Glutamatergic neuron (in vitro differentiated cells): ENCODE measurements around the gene SSNA1. TPM values are rescaled to one million over a fixed set of nuclear protein-coding genes. Genes with fewer than 3 reads are reported as not detected.

Source experiments
- DNase-seq: peaks from one replicate; pipeline ENCODE4 v3.0.0; 2022
- H3K27ac Mint-ChIP-seq: one replicate; pipeline ENCODE4 v1.8.0; 2020; ENCODE audit warnings: mild to moderate bottlenecking, mixed read lengths, inconsistent platforms; ENCODE audit not compliant: unreplicated experiment
- H3K27me3 Mint-ChIP-seq: one replicate; pipeline ENCODE4 v1.8.0; 2020; ENCODE audit warnings: mild to moderate bottlenecking, moderate library complexity, mixed read lengths, inconsistent platforms; ENCODE audit not compliant: unreplicated experiment
- H3K36me3 Mint-ChIP-seq: one replicate; pipeline ENCODE4 v1.8.0; 2020; ENCODE audit warnings: mild to moderate bottlenecking, mixed read lengths, inconsistent platforms; ENCODE audit not compliant: unreplicated experiment
- H3K4me1 Mint-ChIP-seq: one replicate; pipeline ENCODE4 v1.8.0; 2020; ENCODE audit warnings: mild to moderate bottlenecking, low read depth, mixed read lengths, inconsistent platforms; ENCODE audit not compliant: unreplicated experiment
- H3K4me3 Mint-ChIP-seq: one replicate; pipeline ENCODE4 v1.8.0; 2020; ENCODE audit warnings: mild to moderate bottlenecking, mixed read lengths, inconsistent platforms; ENCODE audit not compliant: unreplicated experiment
- H3K9me3 Mint-ChIP-seq: one replicate; pipeline ENCODE4 v1.8.0; 2020; ENCODE audit warnings: mild to moderate bottlenecking, moderate library complexity, mixed read lengths, inconsistent platforms; ENCODE audit not compliant: unreplicated experiment
- total RNA-seq: library from RNA; stranded (reverse); fragmentation: NEBNext Ultra II Directional; extraction: Animal tissue kit (Norgen Biotek cat#: 25700); gene quantifications from one replicate; pipeline ENCODE4 v1.2.1, GENCODE V29; 2021; ENCODE audit not compliant: unreplicated experiment
- TF ChIP-seq, protein P1 (sequence below): fragments of 200-600 bp; sonication (generic); IDR thresholded peaks from one replicate; pipeline ENCODE4 v1.5.0; 2021; ENCODE audit not compliant: partially characterized antibody, unreplicated experiment

The SSNA1 gene
- total RNA-seq, 1 donor from 2014 or later: 37.3 TPM

- peaks cover 2% of the 10 kb centered on the region for H3K9me3 Mint-ChIP-seq
- TF ChIP-seq, protein P1, sequence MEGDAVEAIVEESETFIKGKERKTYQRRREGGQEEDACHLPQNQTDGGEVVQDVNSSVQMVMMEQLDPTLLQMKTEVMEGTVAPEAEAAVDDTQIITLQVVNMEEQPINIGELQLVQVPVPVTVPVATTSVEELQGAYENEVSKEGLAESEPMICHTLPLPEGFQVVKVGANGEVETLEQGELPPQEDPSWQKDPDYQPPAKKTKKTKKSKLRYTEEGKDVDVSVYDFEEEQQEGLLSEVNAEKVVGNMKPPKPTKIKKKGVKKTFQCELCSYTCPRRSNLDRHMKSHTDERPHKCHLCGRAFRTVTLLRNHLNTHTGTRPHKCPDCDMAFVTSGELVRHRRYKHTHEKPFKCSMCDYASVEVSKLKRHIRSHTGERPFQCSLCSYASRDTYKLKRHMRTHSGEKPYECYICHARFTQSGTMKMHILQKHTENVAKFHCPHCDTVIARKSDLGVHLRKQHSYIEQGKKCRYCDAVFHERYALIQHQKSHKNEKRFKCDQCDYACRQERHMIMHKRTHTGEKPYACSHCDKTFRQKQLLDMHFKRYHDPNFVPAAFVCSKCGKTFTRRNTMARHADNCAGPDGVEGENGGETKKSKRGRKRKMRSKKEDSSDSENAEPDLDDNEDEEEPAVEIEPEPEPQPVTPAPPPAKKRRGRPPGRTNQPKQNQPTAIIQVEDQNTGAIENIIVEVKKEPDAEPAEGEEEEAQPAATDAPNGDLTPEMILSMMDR: no peak
- H3K27ac Mint-ChIP-seq: no peak overlapping the region
- no peak overlapping the region for H3K4me3 Mint-ChIP-seq
- no peaks in the 10 kb centered on the region for H3K36me3 Mint-ChIP-seq
- peak; percentile 64 for DNase-seq
- H3K4me1 Mint-ChIP-seq: peaks cover 10% of the 10 kb centered on the region
- peaks cover 18% of the 10 kb centered on the region for H3K27me3 Mint-ChIP-seq
These were observed 31.7 kb upstream of the SSNA1 start for GRCh38 chr9:137156567-137157375.

DNA sequence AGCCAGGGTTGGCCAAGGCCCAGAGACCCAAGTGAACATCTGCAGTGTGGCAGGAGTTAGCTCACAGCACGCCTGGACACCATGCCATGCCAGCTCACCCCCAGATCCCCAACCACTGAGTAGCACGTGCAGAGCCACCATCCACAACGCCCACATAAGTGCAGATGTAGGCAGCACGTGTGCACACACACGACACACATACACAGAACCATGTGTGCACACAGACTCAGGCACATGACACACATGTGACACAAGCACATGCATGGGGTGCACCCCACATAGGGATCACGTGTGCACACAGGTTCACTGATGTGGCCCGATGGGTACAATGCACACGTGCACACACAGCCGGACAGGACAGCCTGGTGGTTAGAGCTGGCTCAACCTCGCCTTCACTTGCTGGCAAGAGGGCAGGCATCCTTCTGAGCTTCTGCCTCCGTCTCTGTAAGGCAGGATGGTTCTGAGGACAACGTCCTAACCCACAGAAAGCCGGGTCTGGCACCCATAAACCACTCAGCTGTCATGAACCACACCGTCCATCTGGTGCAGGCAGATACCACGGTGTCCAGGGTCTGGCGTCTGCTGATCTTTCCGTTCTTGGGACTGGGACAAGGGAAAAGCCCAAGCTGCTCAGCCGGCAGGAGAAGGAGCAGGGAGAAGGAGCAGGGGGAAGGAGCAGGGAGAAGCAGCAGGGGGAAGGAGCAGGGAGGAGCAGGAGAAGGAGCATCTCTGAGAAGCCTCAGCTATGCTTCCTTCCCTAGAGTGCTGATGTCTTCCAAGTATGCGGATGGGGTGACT lies 30.7 kb upstream of the SSNA1 start:
- TF ChIP-seq, protein P1: no peak
- no peak for DNase-seq
- no peak overlapping the region for H3K27ac Mint-ChIP-seq
- H3K4me1 Mint-ChIP-seq: peaks cover 10% of the 10 kb centered on the region
- H3K27me3 Mint-ChIP-seq: peaks cover 18% of the 10 kb centered on the region
- H3K4me3 Mint-ChIP-seq: no peak overlapping the region
- peaks cover 2% of the 10 kb centered on the region for H3K9me3 Mint-ChIP-seq
- H3K36me3 Mint-ChIP-seq: no peaks in the 10 kb centered on the region

- H3K27me3 Mint-ChIP-seq: peaks cover 24% of the 10 kb centered on the region
- no peak overlapping the region for H3K27ac Mint-ChIP-seq
- H3K9me3 Mint-ChIP-seq: peaks cover 4% of the 10 kb centered on the region
- TF ChIP-seq, protein P1: no peak
- no peak overlapping the region for H3K4me3 Mint-ChIP-seq
- DNase-seq: no peak
- H3K4me1 Mint-ChIP-seq: peaks cover 10% of the 10 kb centered on the region
- no peaks in the 10 kb centered on the region for H3K36me3 Mint-ChIP-seq
These were observed 29.9 kb upstream of the SSNA1 start for GRCh38 chr9:137158625-137159024.

DNA sequence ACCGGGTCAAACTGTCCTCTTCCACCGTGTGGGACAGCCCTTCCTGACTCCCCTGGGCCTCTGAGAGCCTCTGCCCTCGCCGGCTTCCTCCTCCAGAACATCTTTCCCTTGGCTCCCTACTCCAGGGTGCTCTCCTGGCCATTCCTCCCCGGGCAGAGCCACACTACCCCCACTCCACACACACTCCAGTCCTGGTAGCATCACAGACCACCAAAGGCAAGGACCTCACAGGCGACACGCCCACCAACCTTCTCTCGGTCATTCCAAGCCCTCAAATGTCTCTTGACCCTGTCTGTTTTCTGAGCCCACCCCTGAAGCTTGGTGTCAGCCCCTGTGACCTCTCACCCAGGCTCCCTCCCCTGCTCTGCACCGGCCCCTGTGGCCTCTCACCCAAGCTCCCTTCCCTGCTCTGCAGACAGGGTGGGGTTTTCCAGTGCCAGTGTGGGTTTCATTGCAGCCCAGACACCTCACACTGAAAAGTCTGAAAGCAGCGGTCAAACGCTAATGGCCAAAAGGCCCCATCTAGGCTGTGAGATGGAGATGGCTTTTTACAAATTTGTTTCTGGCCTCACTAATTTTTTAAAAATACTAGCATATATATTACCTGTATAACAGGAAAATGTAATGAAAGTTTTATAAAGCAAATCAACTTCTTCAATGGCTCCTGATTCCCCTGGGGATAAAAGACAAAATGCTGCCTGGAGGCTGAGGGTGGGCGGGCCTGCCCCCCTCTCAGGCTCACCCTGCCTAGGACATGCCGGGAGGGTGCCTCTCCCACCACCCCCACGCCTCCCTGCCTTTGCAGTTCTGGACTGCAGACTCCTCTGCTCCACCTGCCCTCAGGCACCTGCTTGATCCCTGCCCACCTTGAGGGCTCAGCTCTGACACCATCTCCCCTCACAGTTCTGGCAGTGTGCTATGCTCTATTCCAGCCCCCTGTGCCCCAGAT lies 29.1 kb upstream of the SSNA1 start:
- Mint-ChIP-seq H3K4me1 (peaks cover 10% of the 10 kb centered on the region), H3K27me3 (peaks cover 24% of the 10 kb centered on the region), H3K9me3 (peaks cover 4% of the 10 kb centered on the region), H3K4me3 (peak overlapping the region; percentile 72), H3K27ac (peak overlapping the region; percentile 29), H3K36me3 (no peaks in the 10 kb centered on the region)
- DNase-seq: no peak
- TF ChIP-seq, protein P1: no peak
